Measurements from ENCODE around the gene ACSF3. TPM values are rescaled to one million over a fixed set of nuclear protein-coding genes. Genes with fewer than 3 reads are reported as not detected.
A peak's percentile ranks its signal among the peaks of the same experiment; 100 is the strongest.

ACSF3 gene
- total and polyA plus RNA-seq, 2 of the 4 experiments (the other 2 are of a cell fraction): 9.5 to 14.2 TPM

GRCh38 chr16:89155851-89156739 is 62.4 kb downstream of the ACSF3 start:
- no peak overlapping the region for H3K56ac ChIP-seq (ENCODE audit: extremely low read depth, insufficient read depth, low read length)
- H3K4ac ChIP-seq (ENCODE audit: low read depth, low read length): no peak overlapping the region
- H2BK15ac ChIP-seq (ENCODE audit: low read depth, low read length): no peak overlapping the region; the same call in 2 of the 3 replicates
- no peak overlapping the region for H3K4me3 ChIP-seq (ENCODE audit: insufficient read depth, low read depth, low read length)
- no peak overlapping the region for H3K9ac ChIP-seq (ENCODE audit: low read depth, low read length)
- H4K91ac ChIP-seq (ENCODE audit: insufficient read depth, low read depth, low read length): no peak overlapping the region
- no peaks in the 10 kb centered on the region for H3K9me3 ChIP-seq (ENCODE audit: control insufficient read depth, insufficient read depth, low read length)
- no peak overlapping the region for H3K14ac ChIP-seq (replicated peaks; ENCODE audit: low read depth, low read length)
- ATAC-seq (ENCODE audit: low read depth) (no peak), DNase-seq (no peak)
- no peak overlapping the region for H2BK120ac ChIP-seq (ENCODE audit: low read depth, low read length)
- POLR2A ChIA-PET (ENCODE audit: unreplicated experiment): no interaction called here
- H2AK5ac ChIP-seq (ENCODE audit: low read depth, low read length): no peak overlapping the region; the same call in 1 of the 2 replicates
- H2AK9ac ChIP-seq (replicated peaks; ENCODE audit: low read depth, low read length, poor library complexity): peak overlapping the region; percentile 72
- dilution Hi-C loops (cut with HindIII; ENCODE audit: low sequenced_read_pairs, unreplicated experiment): no loop called here
- H4K5ac ChIP-seq (ENCODE audit: low read depth, low read length): no peak overlapping the region
- intact Hi-C loops (cut with micrococcal nuclease): no loop called here
- peaks cover 8% of the 10 kb centered on the region for H3K4me1 ChIP-seq (ENCODE audit: control insufficient read depth, insufficient read depth, low read length)
- 75% methylated on average over 9 of the region's 24 CpGs; no CpG with 5 or more reads in 1 of the 2 experiments for WGBS, 2 experiments (ENCODE audit: extremely low coverage in 2 of 2, insufficient read length in 1 of 2)
- CTCF ChIA-PET: interaction anchor here (0.5 to 1.2 kb wide), 2 partner anchors 11 to 372 kb away, joined by 3 to 4 read pairs; no protein-coding TSS in a partner anchor
- H3K23ac ChIP-seq (ENCODE audit: low read depth, low read length): no peak overlapping the region
- no TSS peak for BruUV-seq (replicated peaks)
- TF ChIP-seq ELK1 (IDR thresholded peaks at IDR 0.05; ENCODE audit: borderline replicate concordance, low read depth, low read length) (no peak), MAZ (IDR thresholded peaks at IDR 0.05; ENCODE audit: borderline replicate concordance, low read depth, low read length) (no peak), SMC3 (IDR thresholded peaks at IDR 0.05; ENCODE audit: low read depth, low read length) (no peak), RFX5 (IDR thresholded peaks at IDR 0.05; ENCODE audit: low read depth, low read length) (no peak), MXI1 (IDR thresholded peaks at IDR 0.05; ENCODE audit: borderline replicate concordance, low read depth, low read length) (no peak), CTCF (conservative IDR thresholded peaks at IDR 0.05; ENCODE audit: low read depth, low read length) (no peak), CHD1 (IDR thresholded peaks at IDR 0.05; ENCODE audit: low read depth, low read length) (no peak), BHLHE40 (IDR thresholded peaks at IDR 0.05; ENCODE audit: low read depth, low read length) (no peak)
- no peaks in the 10 kb centered on the region for H3K9me1 ChIP-seq (ENCODE audit: insufficient read depth, low read length)
- H3K4me2 ChIP-seq (ENCODE audit: low read depth, low read length): no peak overlapping the region
- peaks cover 2% of the 10 kb centered on the region; the same call in 1 of the 2 replicates for H3K36me3 ChIP-seq (ENCODE audit: control insufficient read depth, insufficient read depth, low read length)
- no peak overlapping the region for H4K8ac ChIP-seq (ENCODE audit: low read depth in 2 of 2, low read length in 2 of 2)
- no peak overlapping the region for H3K27ac ChIP-seq (ENCODE audit: insufficient read depth, low read length)
- H2BK20ac ChIP-seq (ENCODE audit: low read depth, low read length): no peak overlapping the region
- in situ Hi-C loops (cut with MboI; ENCODE audit: low sequenced_read_pairs): no loop called here
- no peak overlapping the region for H3K18ac ChIP-seq (ENCODE audit: low read depth, low read length)
- peaks cover 3% of the 10 kb centered on the region; the same call in 1 of the 2 replicates for H4K20me1 ChIP-seq (ENCODE audit: insufficient read depth, low read length)
- peaks cover 2% of the 10 kb centered on the region; the same call in 1 of the 2 replicates for H3K27me3 ChIP-seq (ENCODE audit: control insufficient read depth, insufficient read depth, low read length)
- H2AFZ ChIP-seq (replicated peaks; ENCODE audit: low read length, poor library complexity): peak overlapping the region; percentile 63
- H2BK5ac ChIP-seq (ENCODE audit: low read depth, low read length, poor library complexity, severe bottlenecking): no peak overlapping the region
- no peaks in the 10 kb centered on the region for H3K79me1 ChIP-seq (ENCODE audit: low read depth in 1 of 2, low read length in 2 of 2)
